DMS153 (cell line): ENCODE results near the gene ATP6V1C2.
"Not testable (repeated sequence)": the region's sequence is repeated elsewhere in the genome, so short reads cannot be mapped to it uniquely, and the experiment has no call there.

Source experiments
- DNase-seq: peaks from one replicate; lab custom pipeline; 2025; lab: John Stamatoyannopoulos, UW

Gene ATP6V1C2

DNA sequence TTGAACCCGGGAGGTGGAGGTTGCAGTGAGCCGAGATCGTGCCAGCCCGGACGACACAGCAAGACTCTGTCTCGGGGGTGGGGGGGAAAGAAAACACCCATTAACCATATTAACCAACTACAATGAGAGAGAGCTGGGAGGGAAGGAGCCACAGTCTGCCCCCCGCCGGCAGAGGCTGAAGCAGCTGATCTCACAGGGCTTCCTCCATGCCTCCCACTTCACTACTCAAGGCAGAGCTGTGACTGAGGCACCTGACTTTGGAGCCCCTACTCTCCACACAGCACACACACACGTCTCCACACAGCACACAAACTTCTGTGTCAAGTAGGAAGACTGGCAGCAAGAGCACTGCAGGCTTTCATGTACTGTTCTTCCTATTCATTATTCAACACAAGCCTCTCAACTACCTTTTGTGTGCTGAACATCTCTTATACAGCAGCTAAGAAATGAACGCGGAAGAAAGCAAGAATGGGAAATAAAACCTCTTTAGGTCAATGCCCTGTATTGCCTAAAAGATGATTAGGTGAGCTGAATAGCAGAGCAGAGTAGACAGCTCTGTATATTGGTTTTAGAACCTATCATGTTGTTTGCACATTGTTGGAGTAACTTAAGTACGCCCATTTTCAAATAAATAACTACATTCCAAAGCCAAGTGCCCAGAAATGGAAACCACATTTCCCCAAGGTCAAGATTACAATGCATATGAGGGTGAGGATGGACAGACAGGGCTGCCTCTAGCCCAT is 65.0 kb downstream of the ATP6V1C2 start:
- no peak for DNase-seq

DNA sequence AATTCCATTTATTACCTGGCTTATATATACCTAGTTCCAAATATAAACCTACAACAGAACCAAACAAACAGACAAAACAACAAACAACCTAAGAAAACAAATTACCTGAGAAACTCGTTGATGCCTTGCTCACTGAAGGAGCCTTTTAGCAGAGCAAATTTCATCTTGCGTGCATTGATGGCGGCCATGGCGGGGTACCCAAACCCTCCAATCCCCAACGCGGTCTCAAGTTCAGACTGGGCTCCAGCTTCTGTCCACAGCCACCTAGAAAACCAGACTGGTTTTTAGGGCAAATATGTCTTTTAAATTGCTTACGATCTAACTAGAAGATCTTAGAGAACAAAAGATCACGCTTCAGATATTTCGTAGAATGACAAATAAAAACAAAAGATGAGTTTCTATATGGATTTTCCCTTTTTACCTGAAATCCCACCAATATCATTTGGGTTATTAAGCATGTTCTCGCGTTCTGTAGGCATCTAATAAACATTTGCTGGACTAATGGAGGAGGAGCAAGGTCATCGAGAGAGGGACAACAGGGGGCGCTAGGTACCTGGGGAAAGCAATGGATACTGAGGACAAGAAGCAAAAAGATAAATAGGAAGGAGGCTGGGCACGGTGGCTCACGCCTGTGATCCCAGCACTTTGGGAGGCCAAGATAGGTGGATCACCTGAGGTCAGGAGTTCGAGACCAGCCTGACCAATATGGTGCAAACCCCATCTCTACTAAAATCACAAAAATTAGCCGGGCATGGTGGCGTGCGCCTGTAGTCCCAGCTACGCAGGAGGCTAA is 65.9 kb downstream of the ATP6V1C2 start:
- DNase-seq: no peak

DNA sequence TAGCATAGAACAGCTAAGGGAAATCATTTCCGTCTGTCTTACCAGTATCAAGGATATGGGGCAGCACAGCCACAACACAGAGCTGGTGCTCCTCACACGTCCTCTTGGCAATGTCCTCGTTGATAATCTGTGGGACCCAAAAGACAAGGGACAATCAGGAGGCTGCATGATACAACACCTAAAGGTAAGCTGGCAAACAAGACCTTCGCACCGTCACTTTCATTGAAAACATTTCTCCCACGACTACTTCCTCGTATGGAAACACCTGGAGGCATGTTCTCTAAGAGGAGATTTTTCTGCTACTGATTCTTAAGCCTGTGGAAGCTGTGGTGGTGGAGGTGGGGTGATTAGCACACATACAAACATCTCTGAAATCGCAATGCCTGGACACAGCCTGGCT is 67.4 kb downstream of the ATP6V1C2 start:
- DNase-seq: no peak

DNA sequence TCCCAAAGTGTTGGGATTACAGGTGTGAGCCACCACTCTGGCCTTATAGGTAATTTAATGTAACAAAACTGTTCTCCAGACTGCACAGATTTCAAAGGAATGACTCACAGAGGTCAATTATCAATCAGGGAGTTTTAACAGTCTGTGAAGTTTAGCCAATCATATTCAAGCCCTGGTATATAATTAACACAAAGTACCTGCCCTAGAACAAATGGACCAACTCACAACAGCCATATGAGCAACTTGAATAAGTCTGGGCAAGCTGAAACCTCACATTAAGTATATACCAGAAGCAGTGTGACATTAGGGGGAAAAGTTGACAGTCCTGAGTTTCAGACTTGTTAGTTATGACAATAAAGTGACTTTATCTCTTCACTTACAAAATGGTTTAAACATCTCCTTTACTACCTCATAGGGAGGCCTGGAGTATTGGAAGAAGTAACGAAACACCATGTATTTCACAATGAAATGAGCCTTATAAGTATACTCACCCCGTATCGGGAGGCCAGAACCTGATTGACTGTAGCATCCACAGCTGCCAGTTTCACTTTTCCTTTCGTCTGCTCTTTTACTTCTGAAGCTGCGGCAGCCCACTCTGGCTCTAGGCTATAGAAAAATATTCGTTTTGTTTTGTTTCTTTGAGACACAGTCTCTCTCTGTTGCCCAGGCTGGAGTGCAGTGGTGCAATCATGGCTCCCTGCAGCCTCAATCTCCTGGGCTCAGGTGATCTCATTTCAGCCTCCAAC is 69.0 kb downstream of the ATP6V1C2 start:
- DNase-seq: no peak

DNA sequence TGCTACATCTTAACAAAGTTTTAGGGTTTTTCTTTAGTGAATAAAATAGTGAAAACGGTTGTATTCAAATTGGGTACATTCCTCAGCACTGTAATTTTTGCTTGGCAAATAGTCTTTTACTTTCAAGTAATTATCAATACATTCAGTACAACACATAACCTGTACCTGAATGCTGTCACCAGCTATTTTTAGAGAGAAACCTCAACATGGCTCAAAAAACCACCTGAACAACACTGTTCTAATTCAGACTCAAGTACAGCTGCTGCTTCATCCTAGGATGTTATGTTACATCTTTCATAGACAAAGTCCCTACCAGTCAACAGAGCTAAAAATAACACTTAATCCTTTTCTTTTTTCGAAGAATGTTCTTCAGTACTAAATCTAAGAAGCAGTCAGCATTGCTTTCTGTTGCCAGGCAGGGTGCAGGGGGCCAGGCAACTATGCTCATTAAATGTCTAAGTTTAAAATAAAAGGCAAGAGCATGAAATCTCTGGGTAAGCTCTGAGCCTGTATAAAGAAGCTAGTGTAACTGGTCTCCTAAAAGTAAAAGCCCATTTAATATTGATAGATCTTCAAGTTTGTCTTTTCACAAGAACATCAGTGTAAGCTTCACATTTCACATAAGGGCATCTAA is 70.7 kb downstream of the ATP6V1C2 start:
- no peak for DNase-seq

DNA sequence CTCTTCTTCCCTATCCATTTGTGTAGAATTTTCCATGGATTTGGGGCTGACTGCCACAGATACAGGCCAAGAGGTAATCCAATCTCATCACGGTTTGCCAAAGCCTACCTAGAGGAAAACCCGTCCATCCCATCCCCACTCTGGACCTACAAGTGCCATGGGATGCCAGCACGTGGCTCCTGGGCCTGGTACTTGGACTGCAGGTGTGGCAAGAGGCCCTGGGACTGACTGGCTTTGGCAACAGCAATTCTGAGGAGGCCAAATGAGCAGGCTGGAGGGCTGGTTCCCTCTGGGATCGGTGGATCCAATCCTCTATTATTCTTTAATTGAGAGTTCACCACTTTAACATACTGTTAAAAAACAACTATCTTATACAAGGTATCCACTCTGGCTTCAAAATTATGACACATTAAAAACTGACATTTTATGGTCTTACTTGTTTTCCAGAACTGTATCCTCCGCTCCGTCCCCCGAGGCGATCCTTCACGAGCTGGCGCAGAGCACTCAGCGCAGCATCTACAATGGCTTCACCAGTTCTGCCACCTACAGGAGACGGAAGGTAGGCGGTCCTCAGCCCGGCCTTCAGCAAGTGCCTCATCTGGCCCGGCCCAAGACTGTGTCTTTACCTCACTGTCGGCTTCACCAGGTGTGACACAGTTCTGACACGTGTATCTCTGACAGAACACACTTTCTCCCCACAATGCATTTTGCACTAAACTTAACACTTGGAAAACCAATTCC is 71.4 kb downstream of the ATP6V1C2 start:
- DNase-seq: no peak

DNA sequence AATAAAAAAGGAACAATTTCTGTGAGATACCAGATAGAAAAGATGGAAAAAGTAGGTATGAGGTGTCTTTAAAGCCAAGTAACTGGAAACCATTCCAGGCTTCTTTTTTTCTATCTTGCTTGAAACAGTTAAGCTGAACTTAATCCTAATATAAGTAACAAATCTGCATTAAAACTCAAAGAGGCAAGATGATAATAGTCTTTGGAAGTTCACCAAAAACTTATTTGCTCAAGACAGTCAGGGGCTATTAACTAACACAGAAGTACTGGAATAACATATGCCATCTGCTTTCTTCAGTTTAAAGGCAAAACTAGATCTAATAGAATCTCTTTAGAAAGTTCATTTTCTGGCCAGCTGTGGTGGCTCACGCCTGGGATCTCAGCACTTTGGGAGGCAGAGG is 72.4 kb downstream of the ATP6V1C2 start:
- DNase-seq: no peak

DNA sequence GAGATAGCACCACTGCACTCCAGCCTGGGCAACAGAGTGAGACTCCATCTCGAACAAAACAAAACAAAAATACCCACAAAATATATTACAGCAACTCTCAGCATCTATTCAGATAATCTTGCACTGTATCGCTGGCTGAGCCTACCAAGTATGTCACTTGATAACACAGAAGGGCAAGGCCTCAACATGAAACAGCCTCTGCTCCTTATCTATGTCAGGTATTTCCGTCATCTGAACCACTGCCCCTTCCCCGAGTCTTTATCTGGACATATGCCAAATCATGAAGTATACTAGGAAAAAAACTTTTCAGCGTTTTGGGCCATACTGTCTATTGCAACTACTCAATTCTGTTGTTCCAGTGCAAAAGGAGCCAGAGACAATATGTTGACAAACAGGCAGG is 73.4 kb downstream of the ATP6V1C2 start:
- no peak for DNase-seq

DNA sequence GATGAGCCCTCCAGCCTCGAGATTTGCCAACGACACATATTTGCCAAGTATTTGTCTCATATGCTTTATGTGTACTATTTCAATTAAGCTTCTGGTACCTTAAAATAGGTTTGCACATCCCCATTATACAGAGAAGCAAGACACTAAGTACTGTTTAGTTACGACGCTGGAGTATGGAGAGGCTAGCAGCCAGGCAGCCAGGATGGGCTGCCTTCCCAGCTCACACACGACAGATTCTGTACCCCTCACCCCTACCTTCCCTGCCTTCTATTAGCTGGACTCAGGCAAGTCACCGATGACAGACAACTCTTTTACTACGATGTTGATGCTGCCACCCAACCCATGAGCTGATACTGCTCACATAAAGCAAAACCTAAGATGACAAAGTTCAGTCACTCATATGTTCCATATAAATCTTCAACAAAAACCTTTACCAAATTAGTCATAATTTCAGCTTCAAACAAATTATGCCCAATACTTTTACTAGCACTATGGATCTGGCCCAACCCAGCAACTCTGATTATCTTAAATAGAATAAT is 74.1 kb downstream of the ATP6V1C2 start:
- no peak for DNase-seq

DNA sequence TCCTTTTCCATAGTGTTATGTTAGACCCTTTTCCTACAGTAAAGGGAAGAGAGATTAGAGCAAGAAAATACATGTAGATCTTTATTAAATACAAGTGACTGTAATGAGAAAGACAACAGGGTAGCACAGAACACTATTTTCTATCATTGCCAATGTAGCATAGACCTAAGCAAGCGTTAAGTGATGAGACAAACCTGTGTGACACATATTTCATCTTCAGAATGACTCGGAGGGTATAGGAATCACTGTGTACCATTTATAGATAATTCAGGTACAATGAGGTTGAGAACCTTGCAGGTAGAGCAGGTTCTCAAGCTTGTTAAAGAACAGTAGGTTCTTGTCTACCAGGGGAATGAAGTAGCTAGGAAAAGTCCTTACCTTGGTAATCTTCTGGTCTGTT is 75.3 kb downstream of the ATP6V1C2 start:
- no peak for DNase-seq

DNA sequence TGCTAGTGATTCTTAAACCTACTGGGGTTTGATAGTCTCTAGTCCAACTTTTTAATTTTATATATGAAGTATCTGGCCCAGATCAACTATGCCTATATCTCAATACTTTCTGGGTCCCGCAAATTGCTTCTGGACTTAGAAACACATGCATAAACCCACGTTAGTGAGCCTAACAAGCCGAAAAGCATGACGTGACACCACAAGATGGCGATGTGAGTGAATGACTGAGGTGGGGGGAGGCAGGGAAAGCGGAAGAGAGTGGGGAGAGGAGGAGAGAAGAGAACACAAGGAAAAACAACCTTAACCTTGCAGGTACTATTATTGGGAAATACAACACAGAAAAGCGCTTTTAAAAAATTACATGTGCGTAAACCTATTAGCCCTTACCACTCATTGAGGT is 77.4 kb downstream of the ATP6V1C2 start:
- no peak for DNase-seq

DNA sequence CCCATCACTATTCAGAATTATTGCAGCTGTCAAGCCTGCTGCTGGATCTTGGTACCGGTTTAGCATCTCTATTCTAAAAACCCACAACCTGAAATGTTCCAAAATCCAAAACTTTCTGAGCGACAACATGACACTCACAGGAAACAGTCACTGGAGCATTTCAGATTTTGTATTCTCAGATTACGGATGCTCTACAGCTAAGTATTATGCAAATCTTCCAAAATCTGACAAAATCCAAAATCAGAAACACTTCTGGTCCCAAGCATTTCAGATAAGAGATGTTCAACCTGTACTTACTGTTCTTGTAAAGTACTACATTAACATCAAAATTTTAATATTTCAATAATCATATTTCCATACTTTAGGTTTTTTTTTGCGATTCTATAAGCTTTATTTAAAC is 78.7 kb downstream of the ATP6V1C2 start:
- DNase-seq: no peak

DNA sequence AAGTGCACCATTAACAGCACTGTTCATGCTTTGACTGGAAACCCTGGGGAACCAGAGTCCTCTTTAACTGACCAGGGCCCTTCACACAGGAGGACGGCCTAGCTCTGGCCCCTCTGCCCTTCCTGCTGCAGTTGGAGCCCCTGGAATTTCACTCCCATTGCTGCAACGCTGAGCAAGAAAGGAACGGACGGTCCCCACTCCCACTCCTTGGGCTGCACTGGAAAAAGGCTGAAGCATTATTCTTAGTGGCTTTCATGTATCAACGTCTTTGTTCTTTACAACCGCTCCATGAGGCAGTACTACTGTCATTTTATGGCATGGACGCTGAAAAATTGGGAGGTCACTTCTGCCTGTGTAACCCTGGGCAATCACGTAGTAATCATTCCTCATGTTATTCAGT is 81.2 kb downstream of the ATP6V1C2 start:
- DNase-seq: no peak

DNA sequence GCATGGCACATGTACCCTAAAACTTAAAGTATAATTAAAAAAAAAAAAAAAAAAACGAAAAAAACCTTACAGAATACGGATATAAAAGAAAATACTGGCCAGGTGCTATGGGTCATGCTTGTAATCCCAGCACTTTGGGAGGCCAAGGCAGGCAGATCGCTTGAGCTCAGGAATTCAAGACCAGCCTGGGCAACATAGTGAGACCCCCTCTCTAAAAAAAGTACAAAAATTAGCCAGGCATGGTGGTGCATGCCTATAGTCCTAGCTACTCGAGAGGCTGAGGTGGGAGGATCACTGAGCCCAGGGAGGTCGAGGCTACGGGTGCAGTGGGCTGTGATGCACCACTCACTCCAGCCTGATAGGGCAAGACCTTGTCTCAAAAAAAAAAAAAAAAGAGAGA is 84.6 kb downstream of the ATP6V1C2 start:
- not testable (repeated sequence) for DNase-seq

DNA sequence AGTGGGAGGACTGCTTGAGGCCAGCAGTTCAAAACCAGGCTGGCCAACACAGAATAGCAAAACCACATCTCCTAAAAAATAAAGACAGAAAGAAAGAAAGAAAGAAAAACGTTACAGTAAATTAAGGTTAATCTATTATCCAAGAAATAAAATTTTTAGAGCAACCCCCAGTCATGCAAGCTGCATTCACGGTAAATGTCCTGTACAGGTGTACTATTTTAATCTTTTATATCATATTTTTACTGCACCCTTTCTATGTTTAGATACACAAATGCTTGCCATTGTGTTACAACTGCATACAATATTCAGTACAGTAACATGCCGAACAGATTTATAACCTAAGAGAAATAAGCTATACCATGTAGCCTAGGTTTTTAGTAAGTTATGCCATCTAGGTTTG is 85.1 kb downstream of the ATP6V1C2 start:
- no peak for DNase-seq

DNA sequence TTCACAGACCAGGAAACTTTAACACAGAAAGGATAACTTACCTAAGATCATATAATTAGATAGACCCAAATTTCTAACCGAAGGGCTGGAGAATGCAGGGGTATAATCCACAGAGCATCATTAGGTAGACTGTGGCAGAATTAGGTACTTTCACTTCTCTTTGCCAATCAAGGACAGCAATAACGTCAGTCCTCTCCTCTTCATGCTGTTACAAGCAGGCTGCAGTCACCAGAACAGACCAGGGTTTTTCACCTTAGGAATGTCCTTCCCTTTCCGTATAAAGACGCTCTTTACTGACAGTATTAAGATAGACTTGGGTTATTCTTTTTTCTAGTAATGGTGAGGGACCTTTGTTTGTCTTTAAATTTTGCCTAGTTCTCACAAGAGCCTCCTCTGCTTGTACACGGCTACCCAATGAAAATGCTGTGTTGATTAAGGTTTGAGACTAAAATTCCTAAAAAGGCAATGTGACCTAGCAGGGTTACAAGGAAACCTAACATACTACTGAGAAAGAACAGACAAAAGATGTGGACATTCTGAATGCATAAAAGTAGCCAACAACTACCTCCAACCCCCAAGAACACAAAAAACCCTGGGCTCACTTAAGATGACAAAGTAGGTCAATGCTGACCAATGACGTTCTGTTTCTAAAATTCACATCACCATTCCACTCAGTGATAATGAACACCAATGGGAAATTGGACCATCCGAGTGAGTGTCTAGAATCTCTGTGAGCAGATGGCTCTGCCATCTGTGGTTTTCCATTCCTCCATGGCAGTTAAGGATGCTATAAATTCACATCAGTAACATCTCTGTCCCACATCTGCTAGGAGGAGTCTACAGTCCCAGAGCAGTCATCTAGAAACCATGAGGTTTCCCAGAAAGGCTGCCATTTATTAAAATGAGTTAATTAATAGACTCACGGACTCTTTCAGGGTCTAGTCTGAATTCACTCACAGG is 89.1 kb downstream of the ATP6V1C2 start:
- DNase-seq: no peak

DNA sequence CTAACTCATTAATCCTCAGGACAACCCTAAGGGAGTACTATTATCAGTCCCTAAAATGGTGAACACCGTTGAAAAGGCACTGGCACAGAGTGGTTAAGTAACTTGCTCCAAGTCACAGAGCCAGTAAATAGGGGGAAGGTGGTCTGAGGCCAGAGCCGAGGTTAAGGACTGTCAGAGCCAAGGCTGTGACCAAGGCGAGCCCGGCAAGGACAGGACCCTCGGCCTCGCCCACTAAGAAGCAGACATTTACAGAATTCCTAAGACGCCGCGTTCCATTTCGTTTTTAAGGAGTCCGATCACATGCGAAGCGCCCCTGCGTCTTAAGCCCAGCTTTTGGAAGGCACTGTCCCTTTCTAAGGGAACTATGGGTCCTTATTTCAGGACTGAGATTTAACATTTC is 90.1 kb downstream of the ATP6V1C2 start:
- no peak for DNase-seq

DNA sequence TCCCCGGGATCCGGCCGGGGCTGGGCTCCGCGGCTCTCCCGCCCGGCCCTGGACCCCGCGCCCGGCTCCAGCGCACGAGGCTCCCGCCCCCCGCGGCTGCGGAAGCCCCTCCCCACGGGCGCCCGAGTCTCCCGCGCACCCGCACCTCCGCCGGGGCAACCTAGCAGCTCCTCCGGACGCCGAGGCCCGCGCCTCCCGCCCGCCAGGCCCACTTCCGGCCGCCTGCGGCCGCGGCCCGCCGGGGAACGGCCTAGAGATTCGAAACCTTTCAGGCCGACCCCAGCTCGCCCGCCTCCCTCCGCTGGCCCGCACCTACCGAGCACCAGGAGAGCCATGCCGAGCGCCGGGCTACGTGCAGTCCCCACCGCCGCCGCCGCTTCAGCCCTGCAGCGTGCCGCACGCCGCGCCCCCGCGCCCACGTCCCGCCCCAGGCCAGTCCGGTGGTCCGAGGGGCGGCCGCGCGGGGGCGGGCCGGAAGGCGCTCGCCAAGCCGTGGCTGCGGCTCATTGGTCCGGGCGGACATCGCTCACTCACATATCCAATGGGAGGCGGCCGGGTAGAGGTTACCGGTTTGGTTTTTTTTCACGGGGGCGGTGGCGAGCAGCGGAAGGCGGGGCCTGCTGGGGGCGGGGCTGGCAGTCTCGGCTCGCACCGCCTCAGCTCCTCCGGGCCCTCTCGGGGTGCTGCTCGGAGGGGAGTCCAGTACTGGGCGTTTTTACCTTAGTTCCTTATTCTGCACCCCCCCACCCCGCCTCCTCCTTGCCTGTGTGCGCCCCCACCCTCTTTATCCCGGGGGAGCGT is 91.1 kb downstream of the ATP6V1C2 start, which contains the start of gene PDIA6:
TSS of gene PDIA6 (minus strand) at position 424 of the 801 bp plus-strand sequence. CDS start at position 335, 89 bp downstream.
- DNase-seq: peak; percentile 91
